ENCODE results near the gene STOM.

- TF ChIP-seq CTCF (IDR thresholded peaks at IDR 0.05) (no peak), POLR2A (IDR thresholded peaks at IDR 0.05) (no peak)
These were observed 49.0 kb downstream of the STOM start for GRCh38 chr9:121321016-121321503.
